Nephron (organoid): Measurements from ENCODE around the gene PHC2.
"Not testable (repeated sequence)": the region's sequence is repeated elsewhere in the genome, so short reads cannot be mapped to it uniquely, and the experiment has no call there.

Experiments used
- H3K27ac Mint-ChIP-seq, 3 experiments: 2 replicates each; pipeline ENCODE4 v1.8.0; 2020; ENCODE audit warnings: mixed read lengths in 3 of 3, mild to moderate bottlenecking in 2 of 3, moderate library complexity in 1 of 3
- H3K27me3 Mint-ChIP-seq: 2 replicates; pipeline ENCODE4 v1.8.0; 2021; ENCODE audit warnings: low read depth, mild to moderate bottlenecking, moderate library complexity, mixed read lengths
- H3K36me3 Mint-ChIP-seq: 2 replicates; pipeline ENCODE4 v1.8.0; 2020; ENCODE audit warnings: low read depth, mixed read lengths
- H3K4me1 Mint-ChIP-seq: 2 replicates; pipeline ENCODE4 v1.8.0; 2020; ENCODE audit warnings: mixed read lengths
- H3K4me3 Mint-ChIP-seq, 3 experiments: 2 replicates each; pipeline ENCODE4 v1.8.0; 2020; ENCODE audit warnings: mild to moderate bottlenecking in 3 of 3, mixed read lengths in 3 of 3, moderate library complexity in 2 of 3
- H3K9me3 Mint-ChIP-seq: 2 replicates; pipeline ENCODE4 v1.8.0; 2020; ENCODE audit warnings: mixed read lengths
- CTCF ChIP-seq, 3 experiments: fragments of 200-600 bp; sonication (generic); IDR thresholded peaks; one replicate each; pipeline ENCODE4 v1.5.0; 2021; ENCODE audit warnings: antibody characterized with exemption in 3 of 3; ENCODE audit not compliant: unreplicated experiment in 3 of 3

PHC2 gene

GRCh38 chr1:33296082-33296458, 134.8 kb downstream of the PHC2 start:
- H3K4me1 Mint-ChIP-seq, result peaks cover 20% of the 10 kb centered on the region
- peaks cover 79% of the 10 kb centered on the region for H3K36me3 Mint-ChIP-seq
- peak overlapping the region in 1 of 3 experiments; percentile 44 for H3K27ac Mint-ChIP-seq

GRCh38 chr1:33295450-33296081, 135.3 kb downstream of the PHC2 start:
- H3K9me3 Mint-ChIP-seq, result no peaks in the 10 kb centered on the region
- peaks cover 78% of the 10 kb centered on the region for H3K36me3 Mint-ChIP-seq
- no peak overlapping the region for H3K27ac Mint-ChIP-seq
- no peak overlapping the region for H3K4me3 Mint-ChIP-seq
- H3K27me3 Mint-ChIP-seq, result no peaks in the 10 kb centered on the region
- peaks cover 15% of the 10 kb centered on the region for H3K4me1 Mint-ChIP-seq
- TF ChIP-seq CTCF (IDR thresholded peaks at IDR 0.05; ENCODE audit: unreplicated experiment in 3 of 3), result peak; percentile 95 to 97 (median 97)

More at GRCh38 chr1:33296082-33296458, 134.8 kb downstream of the PHC2 start:
- no peaks in the 10 kb centered on the region for H3K27me3 Mint-ChIP-seq
- TF ChIP-seq CTCF (IDR thresholded peaks at IDR 0.05; ENCODE audit: unreplicated experiment in 3 of 3), result no peak
- H3K9me3 Mint-ChIP-seq, result no peaks in the 10 kb centered on the region
- no peak overlapping the region for H3K4me3 Mint-ChIP-seq

GRCh38 chr1:33295023-33295422, 135.9 kb downstream of the PHC2 start:
- Mint-ChIP-seq H3K27me3 (no peaks in the 10 kb centered on the region), H3K4me3 (no peak overlapping the region), H3K4me1 (peaks cover 10% of the 10 kb centered on the region), H3K9me3 (no peaks in the 10 kb centered on the region), H3K36me3 (peaks cover 76% of the 10 kb centered on the region), H3K27ac (no peak overlapping the region)
- no peak for TF ChIP-seq CTCF (IDR thresholded peaks at IDR 0.05; ENCODE audit: unreplicated experiment in 3 of 3)

- Mint-ChIP-seq H3K9me3 (peaks cover 2% of the 10 kb centered on the region), H3K4me3 (no peak overlapping the region), H3K4me1 (peaks cover 9% of the 10 kb centered on the region), H3K27ac (peak overlapping the region in 1 of 3 experiments; percentile 48), H3K27me3 (no peaks in the 10 kb centered on the region), H3K36me3 (peaks cover 80% of the 10 kb centered on the region)
- TF ChIP-seq CTCF (IDR thresholded peaks at IDR 0.05; ENCODE audit: unreplicated experiment in 3 of 3), result no peak
Observed at GRCh38 chr1:33294071-33295010, 136.6 kb downstream of the PHC2 start.

- Mint-ChIP-seq H3K36me3 (peaks cover 81% of the 10 kb centered on the region), H3K27ac (peak overlapping the region in 1 of 3 experiments; percentile 55), H3K9me3 (peaks cover 8% of the 10 kb centered on the region), H3K27me3 (no peaks in the 10 kb centered on the region), H3K4me1 (peaks cover 9% of the 10 kb centered on the region), H3K4me3 (no peak overlapping the region)
- TF ChIP-seq CTCF (IDR thresholded peaks at IDR 0.05; ENCODE audit: unreplicated experiment in 3 of 3), result no peak
Observed at GRCh38 chr1:33292726-33293340, 138.1 kb downstream of the PHC2 start.

- H3K4me3 Mint-ChIP-seq, H3K27me3 Mint-ChIP-seq, H3K27ac Mint-ChIP-seq, H3K4me1 Mint-ChIP-seq, H3K9me3 Mint-ChIP-seq: not testable (repeated sequence)
- peaks cover 81% of the 10 kb centered on the region for H3K36me3 Mint-ChIP-seq
Observed at GRCh38 chr1:33290615-33291014, 140.3 kb downstream of the PHC2 start.
